H1 (cell line): ENCODE data around the gene GAPDH. TPM values are rescaled to one million over a fixed set of nuclear protein-coding genes. Genes with fewer than 3 reads are reported as not detected.
A peak's percentile ranks its signal among the peaks of the same experiment; 100 is the strongest.

Experiments
- EZH2 ChIP-seq: fragments of 200-600 bp; sonication (generic); IDR thresholded peaks from 2 replicates; pipeline ENCODE4 v1.7.1; 2012; ENCODE audit warnings: low read depth, mild to moderate bottlenecking, moderate library complexity, low read length, inconsistent platforms; ENCODE audit not compliant: severe bottlenecking
- MAFK ChIP-seq: IDR thresholded peaks from 2 replicates; pipeline ENCODE4 v1.6.1; 2012; ENCODE audit warnings: low read depth, mild to moderate bottlenecking, improper control_type of control experiment, low read length
- POLR2AphosphoS5 ChIP-seq: IDR thresholded peaks from 2 replicates; pipeline ENCODE4 v1.6.1; 2011; ENCODE audit warnings: low read depth, low read length
- TAF1 ChIP-seq: IDR thresholded peaks from 2 replicates; pipeline ENCODE4 v1.6.1; 2011; ENCODE audit warnings: mild to moderate bottlenecking, low read depth, low read length
- USF2 ChIP-seq: IDR thresholded peaks from 2 replicates; pipeline ENCODE4 v1.6.1; 2011; ENCODE audit warnings: low read length, improper control_type of control experiment
- polyA plus RNA-seq, 7 experiments: library from polyadenylated mRNA; depleted of rRNA in 3 of 7; stranded (reverse) in 5 of 7; unstranded in 2 of 7; fragments of >200 nt in 5 of 7; fragments of 200-250 nt in 2 of 7; gene quantifications; 1 replicate in 5 of 7; 2 replicates in 1 of 7; 4 replicates in 1 of 7; pipeline versions ENCODE4 v1.2.1 to v1.2.3, GENCODE V29; 2011 to 2013; ENCODE audit warnings: missing spikeins in 2 of 7, mixed read lengths in 2 of 7
- total RNA-seq: library from RNA; stranded (reverse); fragmentation: NEBNext Ultra II Directional; extraction: Animal tissue kit (Norgen Biotek cat#: 25700); gene quantifications from 2 replicates; pipeline ENCODE4 v1.2.1, GENCODE V29; 2021

GAPDH gene
- total and polyA plus RNA-seq, 2 of the 8 experiments (the other 6 are each of a cell fraction or from before 2014, with no cell fraction given), result 5,175 to 15,878 TPM

- TF ChIP-seq USF2, result no peak
- TF ChIP-seq EZH2, result no peak
- no peak; the same call in 1 of the 2 replicates for TF ChIP-seq POLR2AphosphoS5
- peak; percentile 4; the same call in 1 of the 2 replicates for TF ChIP-seq TAF1
- TF ChIP-seq MAFK, result peak; percentile 74
Measured at GRCh38 chr12:6532051-6532926, 2.0 kb upstream of the GAPDH start (continued).
